PC-3 (cell line): ENCODE results near the gene TBC1D5. TPM values are rescaled to one million over a fixed set of nuclear protein-coding genes. Genes with fewer than 3 reads are reported as not detected.

Experiments
- ATAC-seq: fragments of 200-7000 bp; cut with Tn5 transposase; 2 replicates; pipeline ENCODE4 v1.9.1; 2020; ENCODE audit warnings: mild to moderate bottlenecking, moderate library complexity
- BruUV-seq: library from RNA; stranded (reverse); fragments of 400-500 nt; replicated peaks from 2 replicates; lab custom pipeline; 2021; lab: Mats Ljungman, UMichigan
- CTCF ChIA-PET: fragments of 300-600 bp; sonication (Branson Sonifier 250); formaldehyde crosslinking; loops from one replicate; lab custom pipeline; 2022; ENCODE audit warnings: antibody characterized with exemption; lab: Charles Lee
- POLR2A ChIA-PET: fragments of 300-600 bp; sonication (Branson Sonifier 250); formaldehyde crosslinking; loops from one replicate; lab custom pipeline; 2022; ENCODE audit warnings: antibody characterized with exemption; ENCODE audit not compliant: unreplicated experiment; lab: Charles Lee
- DNase-seq: peaks from one replicate; pipeline ENCODE4 v3.0.0-alpha.2; 2015
- H2AFZ ChIP-seq: fragments of 300-600 bp; sonication (generic); 2 replicates; pipeline ENCODE4 v1.6.0; 2016; ENCODE audit warnings: antibody characterized with exemption, low read length
- H3F3A ChIP-seq: fragments of 300-600 bp; sonication (generic); one replicate; pipeline ENCODE4 v1.6.0; 2017; ENCODE audit warnings: antibody characterized with exemption, low read length, control low read depth, mild to moderate bottlenecking; ENCODE audit not compliant: unreplicated experiment
- H3K27ac ChIP-seq: fragments of 300-600 bp; sonication (generic); 2 replicates; pipeline ENCODE4 v1.5.1; 2016; ENCODE audit warnings: mild to moderate bottlenecking, low read length
- H3K27me3 ChIP-seq: fragments of 300-600 bp; sonication (generic); 2 replicates; pipeline ENCODE4 v1.6.1; 2016; ENCODE audit warnings: low read length, mixed read lengths
- H3K36me3 ChIP-seq: fragments of 300-600 bp; sonication (generic); 2 replicates; pipeline ENCODE4 v1.6.1; 2016; ENCODE audit warnings: low read depth, mixed run types, low read length, mixed read lengths
- H3K4me1 ChIP-seq: fragments of 300-600 bp; sonication (generic); 2 replicates; pipeline ENCODE4 v1.5.1; 2016; ENCODE audit warnings: low read length; ENCODE audit not compliant: insufficient read depth
- H3K4me2 ChIP-seq: fragments of 300-600 bp; sonication (generic); 2 replicates; pipeline ENCODE4 v1.6.0; 2016; ENCODE audit warnings: low read length
- H3K4me3 ChIP-seq: fragments of 300-600 bp; sonication (generic); 2 replicates; pipeline ENCODE4 v1.5.1; 2016; ENCODE audit warnings: mild to moderate bottlenecking, low read length, mixed read lengths
- H3K79me2 ChIP-seq: fragments of 300-600 bp; sonication (generic); 2 replicates; pipeline ENCODE4 v1.6.1; 2017; ENCODE audit warnings: low read length, mixed read lengths
- H3K9ac ChIP-seq: fragments of 300-600 bp; sonication (generic); 2 replicates; pipeline ENCODE4 v1.6.0; 2016; ENCODE audit warnings: mild to moderate bottlenecking, low read length
- H3K9me2 ChIP-seq: fragments of 300-600 bp; sonication (generic); replicated peaks from 2 replicates; pipeline ENCODE4 v1.6.1; 2016; ENCODE audit warnings: mixed run types, low read length, mixed read lengths
- H3K9me3 ChIP-seq: fragments of 300-600 bp; sonication (generic); 2 replicates; pipeline ENCODE4 v1.6.1; 2016; ENCODE audit warnings: low read length, mixed read lengths
- H4K20me1 ChIP-seq: fragments of 300-600 bp; sonication (generic); 2 replicates; pipeline ENCODE4 v1.6.1; 2016; ENCODE audit warnings: low read length, mixed read lengths
- CTCF ChIP-seq: fragments of 300-600 bp; sonication (generic); conservative IDR thresholded peaks from 2 replicates; pipeline ENCODE4 v1.5.1; 2017; ENCODE audit warnings: antibody characterized with exemption, low read depth, mild to moderate bottlenecking, low read length
- EZH2 ChIP-seq: fragments of 300-600 bp; sonication (generic); IDR thresholded peaks from one replicate; pipeline ENCODE4 v1.6.1; 2017; ENCODE audit warnings: antibody characterized with exemption, mild to moderate bottlenecking, low read length; ENCODE audit not compliant: unreplicated experiment
- EZH2phosphoT487 ChIP-seq: fragments of 300-600 bp; sonication (generic); IDR thresholded peaks from 2 replicates; pipeline ENCODE4 v1.6.1; 2018; ENCODE audit warnings: mild to moderate bottlenecking, antibody characterized with exemption, low read length, borderline replicate concordance
- intact Hi-C: fragments of 100-400 bp; cut with micrococcal nuclease; formaldehyde crosslinking; loops from 2 replicates; pipeline ENCODE4 v1.9.0; 2023
- total RNA-seq: library from RNA; depleted of rRNA; stranded (reverse); fragments of >200 nt; gene quantifications from 2 replicates; pipeline ENCODE4 v1.2.3, GENCODE V29; 2014

TBC1D5 gene
- total RNA-seq, 1 experiment from 2014 or later = 54.5 TPM

- Histone ChIP-seq H3K36me3 (no peaks in the 10 kb centered on the region), H3K27ac (no peak overlapping the region), H3K27me3 (no peaks in the 10 kb centered on the region), H3K4me1 (no peaks in the 10 kb centered on the region), H3K79me2 (no peaks in the 10 kb centered on the region), H3K4me3 (no peak overlapping the region), H2AFZ (no peak overlapping the region), H3K4me2 (no peak overlapping the region), H4K20me1 (no peaks in the 10 kb centered on the region), H3K9me3 (no peaks in the 10 kb centered on the region), H3K9ac (no peak overlapping the region), H3F3A (no peaks in the 10 kb centered on the region), H3K9me2 (no peaks in the 10 kb centered on the region)
- intact Hi-C loops = no loop called here
- ChIA-PET CTCF (no interaction called here), POLR2A (no interaction called here)
- TF ChIP-seq EZH2 (no peak), CTCF (no peak), EZH2phosphoT487 (no peak)
- BruUV-seq = no TSS peak
- ATAC-seq (no peak), DNase-seq (no peak)
Observed at GRCh38 chr3:17190353-17191078, 551.9 kb downstream of the TBC1D5 start.

GRCh38 chr3:17188378-17188777 is 554.1 kb downstream of the TBC1D5 start:
- no peak overlapping the region for H2AFZ ChIP-seq
- no peaks in the 10 kb centered on the region for H3F3A ChIP-seq
- no peaks in the 10 kb centered on the region for H3K79me2 ChIP-seq
- H4K20me1 ChIP-seq = no peaks in the 10 kb centered on the region
- H3K4me1 ChIP-seq = peaks cover 9% of the 10 kb centered on the region
- no TSS peak for BruUV-seq
- TF ChIP-seq EZH2 = no peak
- TF ChIP-seq CTCF = no peak
- TF ChIP-seq EZH2phosphoT487 = no peak
- H3K9ac ChIP-seq = no peak overlapping the region
- intact Hi-C loops = no loop called here
- ChIA-PET CTCF (no interaction called here), POLR2A (no interaction called here)
- H3K9me2 ChIP-seq = no peaks in the 10 kb centered on the region
- no peak overlapping the region for H3K4me2 ChIP-seq
- H3K27ac ChIP-seq = no peak overlapping the region
- no peaks in the 10 kb centered on the region for H3K36me3 ChIP-seq
- DNase-seq (no peak), ATAC-seq (no peak)
- H3K9me3 ChIP-seq = no peaks in the 10 kb centered on the region
- no peak overlapping the region for H3K4me3 ChIP-seq
- H3K27me3 ChIP-seq = no peaks in the 10 kb centered on the region

- Histone ChIP-seq H3K9me3 (no peaks in the 10 kb centered on the region), H3K9me2 (no peaks in the 10 kb centered on the region), H3K4me3 (no peak overlapping the region), H2AFZ (no peak overlapping the region), H3F3A (no peaks in the 10 kb centered on the region), H3K4me2 (no peak overlapping the region), H3K27me3 (no peaks in the 10 kb centered on the region), H3K27ac (no peak overlapping the region), H3K79me2 (no peaks in the 10 kb centered on the region), H4K20me1 (no peaks in the 10 kb centered on the region), H3K9ac (no peak overlapping the region), H3K36me3 (no peaks in the 10 kb centered on the region), H3K4me1 (peaks cover 9% of the 10 kb centered on the region)
- intact Hi-C loops = no loop called here
- no peak for ATAC-seq
- ChIA-PET CTCF (no interaction called here), POLR2A (no interaction called here)
- no TSS peak for BruUV-seq
- no peak for TF ChIP-seq CTCF
- no peak for TF ChIP-seq EZH2phosphoT487
- no peak for TF ChIP-seq EZH2
- no peak for DNase-seq
Observed at GRCh38 chr3:17187589-17188184, 554.7 kb downstream of the TBC1D5 start.
